A549 (cell line): ENCODE measurements around the gene POLR2E. TPM values are rescaled to one million over a fixed set of nuclear protein-coding genes. Genes with fewer than 3 reads are reported as not detected.
"Not testable (repeated sequence)": the region's sequence is repeated elsewhere in the genome, so short reads cannot be mapped to it uniquely, and the experiment has no call there.

ENCODE experiments used
- ATAC-seq, 2 experiments: fragments of 200-7000 bp in 1 of 2; fragments of >200 bp in 1 of 2; cut with Nextera tagmentation in 1 of 2; cut with Tn5 transposase in 1 of 2; 3 replicates each; pipeline versions ENCODE4 v1.8.0 to v1.9.1; 2018 to 2020; ENCODE audit warnings: mild to moderate bottlenecking in 1 of 2, moderate library complexity in 1 of 2
- CTCF ChIA-PET: fragments of 300-600 bp; sonication (Branson Sonifier 250); formaldehyde crosslinking; extraction: SDS; loops from one replicate; lab custom pipeline; 2021; ENCODE audit warnings: antibody characterized with exemption, inconsistent platforms; lab: Yijun Ruan, JAX
- POLR2A ChIA-PET: fragments of 350-600 bp; formaldehyde crosslinking; extraction: SDS; loops from one replicate; lab custom pipeline; 2021; ENCODE audit warnings: antibody characterized with exemption, inconsistent platforms; lab: Yijun Ruan, JAX
- DNase-seq, 2 experiments: peaks; one replicate each; pipeline versions ENCODE4 v3.0.0 to v3.0.0-alpha.2; 2011 to 2016; ENCODE audit warnings: low read depth in 1 of 2, low spot score in 1 of 2
- FAIRE-seq: peaks from 2 replicates; lab custom pipeline; 2011; peaks lifted over from hg19 to GRCh38; lab: Jason Lieb, UNC
- H3K27ac ChIP-seq, 2 experiments: fragments of >200 bp; sonication (Bioruptor Twin); formaldehyde crosslinking; 3 replicates each; pipeline ENCODE4 v1.5.1; 2016 to 2017
- H3K4me1 ChIP-seq: fragments of >200 bp; sonication (Bioruptor Twin); formaldehyde crosslinking; 3 replicates; pipeline ENCODE4 v1.6.1; 2016
- H3K4me2 ChIP-seq: fragments of >200 bp; sonication (Bioruptor Twin); formaldehyde crosslinking; 3 replicates; pipeline ENCODE4 v1.6.1; 2016
- H3K4me3 ChIP-seq: fragments of >200 bp; sonication (Bioruptor Twin); formaldehyde crosslinking; 3 replicates; pipeline ENCODE4 v1.5.1; 2016
- H3K9me3 ChIP-seq: fragments of >200 bp; sonication (Bioruptor Twin); formaldehyde crosslinking; 3 replicates; pipeline ENCODE4 v1.6.1; 2016
- BHLHE40 ChIP-seq: IDR thresholded peaks from 2 replicates; pipeline ENCODE4 v1.6.1; 2012; ENCODE audit warnings: low read depth, low read length, inconsistent platforms
- CHD4 ChIP-seq: fragments of 200-600 bp; sonication (generic); IDR thresholded peaks from 2 replicates; pipeline ENCODE4 v1.6.1; 2016; ENCODE audit warnings: antibody characterized with exemption, mild to moderate bottlenecking, borderline replicate concordance
- EHF ChIP-seq: fragments of 250-450 bp; sonication (Bioruptor Pico); IDR thresholded peaks from 2 replicates; pipeline ENCODE4 v1.5.0; 2020; ENCODE audit warnings: mild to moderate bottlenecking
- EHMT2 ChIP-seq: fragments of 200-600 bp; sonication (generic); IDR thresholded peaks from 2 replicates; pipeline ENCODE4 v1.6.1; 2016; ENCODE audit warnings: antibody characterized with exemption, low read depth, mild to moderate bottlenecking, moderate library complexity
- MAFK ChIP-seq: fragments of 450-650 bp; IDR thresholded peaks from 2 replicates; pipeline ENCODE4 v1.6.1; 2014; ENCODE audit not compliant: partially characterized antibody
- MYC ChIP-seq: IDR thresholded peaks from 2 replicates; pipeline ENCODE4 v1.6.1; 2012; ENCODE audit warnings: mild to moderate bottlenecking, inconsistent platforms, low read length, improper control_type of control experiment, borderline replicate concordance
- RCOR1 ChIP-seq: fragments of 150-350 bp; IDR thresholded peaks from 2 replicates; pipeline ENCODE4 v1.6.1; 2014; ENCODE audit warnings: antibody characterized with exemption, low read length, low read depth
- SREBF2 ChIP-seq: fragments of 450-650 bp; IDR thresholded peaks from 2 replicates; pipeline ENCODE4 v1.6.1; 2014; ENCODE audit warnings: mild to moderate bottlenecking, moderate library complexity
- WGBS: methylation state at CpG from one replicate; pipeline ENCODE4 v1.1.6; 2017; ENCODE audit errors: missing lambda C conversion rate; 5-methylcytosine and 5-hydroxymethylcytosine counted together
- polyA plus RNA-seq, 4 experiments: library from polyadenylated mRNA; depleted of rRNA in 3 of 4; stranded (reverse); fragments of >200 nt; fragmentation: RNase III in 1 of 4; extraction: RNeasy Plus Mini Kit Qiagen cat#74134 plus additional on column Dnase treatment in 1 of 4; gene quantifications; 2 replicates in 3 of 4; 3 replicates in 1 of 4; pipeline ENCODE4 v1.2.3, GENCODE V29; 2011 to 2017
- TF ChIP-seq, protein P1 (sequence below): fragments of >200 bp; sonication (Bioruptor Twin); formaldehyde crosslinking; IDR thresholded peaks from 3 replicates; pipeline ENCODE4 v1.5.1; 2016
- TF ChIP-seq, protein P2 (sequence below): fragments of 200-600 bp; sonication (generic); IDR thresholded peaks from 2 replicates; pipeline ENCODE4 v1.6.1; 2016; ENCODE audit warnings: antibody characterized with exemption, mild to moderate bottlenecking, moderate library complexity

POLR2E gene
- polyA plus RNA-seq, 2 of the 4 experiments (the other 2 are of a cell fraction) = 99.6 to 172 TPM

DNA sequence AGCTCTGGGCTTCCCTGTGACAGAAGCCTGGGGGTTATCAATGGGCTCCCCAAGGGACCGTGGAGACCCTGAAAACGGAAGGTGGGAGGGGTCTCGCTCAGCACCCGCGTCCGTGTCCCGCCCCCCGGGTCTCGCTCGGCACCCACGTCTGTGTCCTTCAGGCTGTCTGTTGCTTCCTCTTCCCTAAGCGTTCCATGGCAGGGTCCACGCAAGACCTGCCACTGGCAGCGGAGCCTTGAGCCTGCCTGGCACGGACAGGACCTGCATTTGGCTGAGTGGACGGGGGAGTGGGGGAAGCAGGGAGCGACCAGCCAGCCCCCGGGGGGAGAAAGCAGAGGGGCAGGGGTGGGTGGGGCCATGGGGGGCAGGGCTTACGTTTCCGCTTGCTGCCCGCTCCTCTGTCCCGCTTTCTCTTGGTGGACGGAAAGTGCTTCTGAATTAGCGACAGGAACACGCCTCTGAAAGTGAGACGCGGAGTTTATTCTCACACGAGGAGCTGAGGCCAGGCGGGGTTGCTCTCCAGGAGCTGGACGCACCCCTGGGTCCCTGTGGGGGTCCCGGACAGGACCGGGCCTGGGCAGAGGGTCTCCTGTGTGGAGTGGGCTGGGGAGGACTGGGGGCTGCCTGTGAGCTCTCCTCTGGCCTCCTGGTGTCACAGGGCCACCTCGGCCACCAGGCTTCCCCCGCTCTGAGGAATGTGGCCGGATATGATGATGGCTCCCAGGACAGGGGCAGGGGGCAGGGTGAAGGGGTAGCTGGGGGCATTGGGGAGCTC, 20.7 kb upstream of the POLR2E start:
- Histone ChIP-seq H3K4me2 (no peak overlapping the region), H3K27ac (no peak overlapping the region), H3K4me1 (peaks cover 25% of the 10 kb centered on the region), H3K9me3 (no peaks in the 10 kb centered on the region), H3K4me3 (no peak overlapping the region)
- 89% methylated on average over 29 of the region's 35 CpGs for WGBS
- no peak for TF ChIP-seq RCOR1
- TF ChIP-seq, protein P1, sequence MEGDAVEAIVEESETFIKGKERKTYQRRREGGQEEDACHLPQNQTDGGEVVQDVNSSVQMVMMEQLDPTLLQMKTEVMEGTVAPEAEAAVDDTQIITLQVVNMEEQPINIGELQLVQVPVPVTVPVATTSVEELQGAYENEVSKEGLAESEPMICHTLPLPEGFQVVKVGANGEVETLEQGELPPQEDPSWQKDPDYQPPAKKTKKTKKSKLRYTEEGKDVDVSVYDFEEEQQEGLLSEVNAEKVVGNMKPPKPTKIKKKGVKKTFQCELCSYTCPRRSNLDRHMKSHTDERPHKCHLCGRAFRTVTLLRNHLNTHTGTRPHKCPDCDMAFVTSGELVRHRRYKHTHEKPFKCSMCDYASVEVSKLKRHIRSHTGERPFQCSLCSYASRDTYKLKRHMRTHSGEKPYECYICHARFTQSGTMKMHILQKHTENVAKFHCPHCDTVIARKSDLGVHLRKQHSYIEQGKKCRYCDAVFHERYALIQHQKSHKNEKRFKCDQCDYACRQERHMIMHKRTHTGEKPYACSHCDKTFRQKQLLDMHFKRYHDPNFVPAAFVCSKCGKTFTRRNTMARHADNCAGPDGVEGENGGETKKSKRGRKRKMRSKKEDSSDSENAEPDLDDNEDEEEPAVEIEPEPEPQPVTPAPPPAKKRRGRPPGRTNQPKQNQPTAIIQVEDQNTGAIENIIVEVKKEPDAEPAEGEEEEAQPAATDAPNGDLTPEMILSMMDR = no peak
- ATAC-seq = no peak
- FAIRE-seq = no peak
- CTCF ChIA-PET = interaction anchor here (0.6 to 1.8 kb wide), 5 partner anchors 8 to 79 kb away, joined by 3 to 6 read pairs (median 5); no protein-coding TSS in a partner anchor
- DNase-seq = no peak
- POLR2A ChIA-PET = no interaction called here

DNA sequence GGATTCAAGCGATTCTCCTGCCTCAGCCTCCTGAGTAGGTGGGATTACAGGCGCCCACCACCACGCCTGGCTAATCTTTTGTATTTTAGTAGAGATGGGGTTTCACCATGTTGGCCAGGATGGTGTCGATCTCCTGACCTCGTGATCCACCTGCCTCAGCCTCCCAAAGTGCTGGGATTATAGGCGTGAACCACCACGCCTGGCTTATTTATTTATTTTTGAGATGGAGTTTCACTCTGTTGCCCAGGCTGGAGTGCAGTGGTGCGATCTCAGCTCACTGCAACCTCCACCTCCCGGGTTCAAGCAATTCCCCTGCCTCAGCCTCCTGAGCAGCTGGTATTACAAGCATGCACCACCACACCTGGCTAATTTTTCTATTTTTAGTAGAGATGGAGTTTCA, 19.6 kb upstream of the POLR2E start:
- WGBS = 95% methylated on average over 9 of the region's 9 CpGs
- peaks cover 26% of the 10 kb centered on the region for H3K4me1 ChIP-seq
- ATAC-seq, FAIRE-seq, DNase-seq, H3K9me3 ChIP-seq, POLR2A ChIA-PET, H3K4me2 ChIP-seq, H3K4me3 ChIP-seq, H3K27ac ChIP-seq: not testable (repeated sequence)
- CTCF ChIA-PET = interaction anchor here (1.0 to 2.5 kb wide), 5 partner anchors 9 to 124 kb away, joined by 3 to 29 read pairs (median 9); no protein-coding TSS in a partner anchor

DNA sequence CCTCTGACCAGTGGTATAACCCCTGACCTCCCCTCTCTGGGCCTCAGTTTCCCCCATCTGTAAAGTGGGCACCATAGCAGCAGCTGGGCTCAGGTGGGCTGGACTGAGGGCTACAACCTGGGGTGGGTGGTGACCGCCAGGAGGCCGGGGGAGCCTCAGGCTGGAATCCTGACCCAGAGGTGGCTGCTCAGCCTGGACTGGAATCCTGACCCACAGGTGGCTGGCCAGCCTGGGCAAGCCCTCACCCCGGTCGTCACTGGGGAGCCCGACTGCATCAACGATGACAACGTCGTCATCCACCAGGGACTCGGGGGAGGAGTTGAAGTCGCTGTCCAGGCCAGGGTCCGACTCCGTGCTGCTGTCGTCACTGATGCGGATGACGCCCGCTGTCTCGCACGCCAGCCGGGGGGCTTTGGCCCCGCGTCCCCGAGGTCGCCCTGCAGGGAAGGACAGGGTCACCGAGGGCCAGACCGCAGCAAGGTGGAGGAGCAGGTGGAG, 18.9 kb upstream of the POLR2E start:
- 93% methylated on average over 13 of the region's 25 CpGs for whole genome bisulfite sequencing
- H3K4me2 ChIP-seq = peak overlapping the region; percentile 51; the same call in 2 of the 3 replicates
- ATAC-seq = no peak

More for the DNA sequence above, 18.9 kb upstream of the POLR2E start:
- ChIA-PET CTCF (interaction anchor here (0.6 to 2.8 kb wide), 37 partner anchors 8 to 127 kb away, joined by 3 to 29 read pairs (median 5); partner anchors contain the start of genes ABCA7, ARHGAP45, ATP5F1D and SBNO2), POLR2A (interaction anchor here (1.5 kb wide), 1 partner anchor 10 kb away, joined by 4 read pairs; the partner anchor contains the start of gene GPX4)
- DNase-seq (no peak), FAIRE-seq (no peak)
- Histone ChIP-seq H3K4me3 (no peak overlapping the region), H3K27ac (peak overlapping the region; percentile 55 to 84; a peak in 4 of 6 replicates), H3K4me1 (peaks cover 26% of the 10 kb centered on the region), H3K9me3 (no peaks in the 10 kb centered on the region)
- no peak for TF ChIP-seq CHD4
- TF ChIP-seq, protein P2, sequence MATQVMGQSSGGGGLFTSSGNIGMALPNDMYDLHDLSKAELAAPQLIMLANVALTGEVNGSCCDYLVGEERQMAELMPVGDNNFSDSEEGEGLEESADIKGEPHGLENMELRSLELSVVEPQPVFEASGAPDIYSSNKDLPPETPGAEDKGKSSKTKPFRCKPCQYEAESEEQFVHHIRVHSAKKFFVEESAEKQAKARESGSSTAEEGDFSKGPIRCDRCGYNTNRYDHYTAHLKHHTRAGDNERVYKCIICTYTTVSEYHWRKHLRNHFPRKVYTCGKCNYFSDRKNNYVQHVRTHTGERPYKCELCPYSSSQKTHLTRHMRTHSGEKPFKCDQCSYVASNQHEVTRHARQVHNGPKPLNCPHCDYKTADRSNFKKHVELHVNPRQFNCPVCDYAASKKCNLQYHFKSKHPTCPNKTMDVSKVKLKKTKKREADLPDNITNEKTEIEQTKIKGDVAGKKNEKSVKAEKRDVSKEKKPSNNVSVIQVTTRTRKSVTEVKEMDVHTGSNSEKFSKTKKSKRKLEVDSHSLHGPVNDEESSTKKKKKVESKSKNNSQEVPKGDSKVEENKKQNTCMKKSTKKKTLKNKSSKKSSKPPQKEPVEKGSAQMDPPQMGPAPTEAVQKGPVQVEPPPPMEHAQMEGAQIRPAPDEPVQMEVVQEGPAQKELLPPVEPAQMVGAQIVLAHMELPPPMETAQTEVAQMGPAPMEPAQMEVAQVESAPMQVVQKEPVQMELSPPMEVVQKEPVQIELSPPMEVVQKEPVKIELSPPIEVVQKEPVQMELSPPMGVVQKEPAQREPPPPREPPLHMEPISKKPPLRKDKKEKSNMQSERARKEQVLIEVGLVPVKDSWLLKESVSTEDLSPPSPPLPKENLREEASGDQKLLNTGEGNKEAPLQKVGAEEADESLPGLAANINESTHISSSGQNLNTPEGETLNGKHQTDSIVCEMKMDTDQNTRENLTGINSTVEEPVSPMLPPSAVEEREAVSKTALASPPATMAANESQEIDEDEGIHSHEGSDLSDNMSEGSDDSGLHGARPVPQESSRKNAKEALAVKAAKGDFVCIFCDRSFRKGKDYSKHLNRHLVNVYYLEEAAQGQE = no peak
- TF ChIP-seq EHF (CRISPR knock-in tag) = no peak
- no peak for TF ChIP-seq BHLHE40
- no peak for TF ChIP-seq MYC
- no peak for TF ChIP-seq MAFK
- TF ChIP-seq EHMT2 = no peak
- TF ChIP-seq SREBF2 = no peak
